ENCODE measurements around the gene ELOA. TPM values are rescaled to one million over a fixed set of nuclear protein-coding genes. Genes with fewer than 3 reads are reported as not detected.

The ELOA gene
- total and polyA plus RNA-seq, 9 of the 15 experiments (the other 6 are each of a cell fraction or from before 2014, with no cell fraction given): 31.9 to 98.6 (median 61.3) TPM

GRCh38 chr1:23809751-23810171 lies 66.5 kb downstream of the ELOA start (continued):
- TF ChIP-seq, protein P1, sequence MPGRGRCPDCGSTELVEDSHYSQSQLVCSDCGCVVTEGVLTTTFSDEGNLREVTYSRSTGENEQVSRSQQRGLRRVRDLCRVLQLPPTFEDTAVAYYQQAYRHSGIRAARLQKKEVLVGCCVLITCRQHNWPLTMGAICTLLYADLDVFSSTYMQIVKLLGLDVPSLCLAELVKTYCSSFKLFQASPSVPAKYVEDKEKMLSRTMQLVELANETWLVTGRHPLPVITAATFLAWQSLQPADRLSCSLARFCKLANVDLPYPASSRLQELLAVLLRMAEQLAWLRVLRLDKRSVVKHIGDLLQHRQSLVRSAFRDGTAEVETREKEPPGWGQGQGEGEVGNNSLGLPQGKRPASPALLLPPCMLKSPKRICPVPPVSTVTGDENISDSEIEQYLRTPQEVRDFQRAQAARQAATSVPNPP (IDR thresholded peaks at IDR 0.05; ENCODE audit: borderline replicate concordance, insufficient read depth, insufficient read length): no peak
- no peak for TF ChIP-seq ATF1 (CRISPR knock-in tag; IDR thresholded peaks at IDR 0.05)
- TF ChIP-seq ATF1 (tag; IDR thresholded peaks at IDR 0.05): peak; percentile 84
- TF ChIP-seq BMI1 (IDR thresholded peaks at IDR 0.05; ENCODE audit: low read length): no peak
- TF ChIP-seq, protein P2, sequence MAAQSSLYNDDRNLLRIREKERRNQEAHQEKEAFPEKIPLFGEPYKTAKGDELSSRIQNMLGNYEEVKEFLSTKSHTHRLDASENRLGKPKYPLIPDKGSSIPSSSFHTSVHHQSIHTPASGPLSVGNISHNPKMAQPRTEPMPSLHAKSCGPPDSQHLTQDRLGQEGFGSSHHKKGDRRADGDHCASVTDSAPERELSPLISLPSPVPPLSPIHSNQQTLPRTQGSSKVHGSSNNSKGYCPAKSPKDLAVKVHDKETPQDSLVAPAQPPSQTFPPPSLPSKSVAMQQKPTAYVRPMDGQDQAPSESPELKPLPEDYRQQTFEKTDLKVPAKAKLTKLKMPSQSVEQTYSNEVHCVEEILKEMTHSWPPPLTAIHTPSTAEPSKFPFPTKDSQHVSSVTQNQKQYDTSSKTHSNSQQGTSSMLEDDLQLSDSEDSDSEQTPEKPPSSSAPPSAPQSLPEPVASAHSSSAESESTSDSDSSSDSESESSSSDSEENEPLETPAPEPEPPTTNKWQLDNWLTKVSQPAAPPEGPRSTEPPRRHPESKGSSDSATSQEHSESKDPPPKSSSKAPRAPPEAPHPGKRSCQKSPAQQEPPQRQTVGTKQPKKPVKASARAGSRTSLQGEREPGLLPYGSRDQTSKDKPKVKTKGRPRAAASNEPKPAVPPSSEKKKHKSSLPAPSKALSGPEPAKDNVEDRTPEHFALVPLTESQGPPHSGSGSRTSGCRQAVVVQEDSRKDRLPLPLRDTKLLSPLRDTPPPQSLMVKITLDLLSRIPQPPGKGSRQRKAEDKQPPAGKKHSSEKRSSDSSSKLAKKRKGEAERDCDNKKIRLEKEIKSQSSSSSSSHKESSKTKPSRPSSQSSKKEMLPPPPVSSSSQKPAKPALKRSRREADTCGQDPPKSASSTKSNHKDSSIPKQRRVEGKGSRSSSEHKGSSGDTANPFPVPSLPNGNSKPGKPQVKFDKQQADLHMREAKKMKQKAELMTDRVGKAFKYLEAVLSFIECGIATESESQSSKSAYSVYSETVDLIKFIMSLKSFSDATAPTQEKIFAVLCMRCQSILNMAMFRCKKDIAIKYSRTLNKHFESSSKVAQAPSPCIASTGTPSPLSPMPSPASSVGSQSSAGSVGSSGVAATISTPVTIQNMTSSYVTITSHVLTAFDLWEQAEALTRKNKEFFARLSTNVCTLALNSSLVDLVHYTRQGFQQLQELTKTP (IDR thresholded peaks at IDR 0.05; ENCODE audit: low read depth in 1 of 2, partially characterized antibody in 2 of 2): peak in 1 of 2 experiments; percentile 64
- no peak for TF ChIP-seq ETV5 (CRISPR knock-in tag; IDR thresholded peaks at IDR 0.05; ENCODE audit: low read depth)
- TF ChIP-seq FOS (IDR thresholded peaks at IDR 0.05; ENCODE audit: extremely low read depth, insufficient read length): no peak
- TF ChIP-seq, protein P3, sequence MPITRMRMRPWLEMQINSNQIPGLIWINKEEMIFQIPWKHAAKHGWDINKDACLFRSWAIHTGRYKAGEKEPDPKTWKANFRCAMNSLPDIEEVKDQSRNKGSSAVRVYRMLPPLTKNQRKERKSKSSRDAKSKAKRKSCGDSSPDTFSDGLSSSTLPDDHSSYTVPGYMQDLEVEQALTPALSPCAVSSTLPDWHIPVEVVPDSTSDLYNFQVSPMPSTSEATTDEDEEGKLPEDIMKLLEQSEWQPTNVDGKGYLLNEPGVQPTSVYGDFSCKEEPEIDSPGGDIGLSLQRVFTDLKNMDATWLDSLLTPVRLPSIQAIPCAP (CRISPR knock-in tag; IDR thresholded peaks at IDR 0.05; ENCODE audit: borderline replicate concordance): no peak
- TF ChIP-seq ZNF124 (CRISPR knock-in tag; IDR thresholded peaks at IDR 0.05): no peak
- no peak for TF ChIP-seq ZNF277 (CRISPR knock-in tag; IDR thresholded peaks at IDR 0.05; ENCODE audit: borderline replicate concordance)
- TF ChIP-seq TGIF2 (CRISPR knock-in tag; IDR thresholded peaks at IDR 0.05): no peak
- TF ChIP-seq RBM25 (IDR thresholded peaks at IDR 0.05; ENCODE audit: low read depth, low read length, severe bottlenecking): no peak
- no peak for TF ChIP-seq POLR3A (IDR thresholded peaks at IDR 0.05; ENCODE audit: borderline replicate concordance, extremely low read depth, insufficient read depth, insufficient read length)
- no peak for TF ChIP-seq PPARD (CRISPR knock-in tag; IDR thresholded peaks at IDR 0.05)
- no peak for TF ChIP-seq ZNF274 (IDR thresholded peaks at IDR 0.05; ENCODE audit: borderline replicate concordance, low read depth, low read length)
- no peak for TF ChIP-seq ZNF212 (CRISPR knock-in tag; IDR thresholded peaks at IDR 0.05)
- TF ChIP-seq KAT7 (CRISPR knock-in tag; IDR thresholded peaks at IDR 0.05; ENCODE audit: borderline replicate concordance): no peak
- no peak for TF ChIP-seq CREBBP (IDR thresholded peaks at IDR 0.05; ENCODE audit: low read depth, low read length)
- TF ChIP-seq EP400 (IDR thresholded peaks at IDR 0.05): no peak
- TF ChIP-seq ELF1 (tag; IDR thresholded peaks at IDR 0.05): no peak
- no peak for TF ChIP-seq SPI1 (IDR thresholded peaks at IDR 0.05; ENCODE audit: borderline replicate concordance, low read depth, low read length)
- no peak for TF ChIP-seq RHOXF2B (CRISPR knock-in tag; conservative IDR thresholded peaks at IDR 0.05)
- no peak for TF ChIP-seq ZNF165 (CRISPR knock-in tag; IDR thresholded peaks at IDR 0.05; ENCODE audit: borderline replicate concordance)
- TF ChIP-seq ZNF174 (CRISPR knock-in tag; IDR thresholded peaks at IDR 0.05): no peak

Data from K562 (cell line).